Raji (cell line): ENCODE data around the gene CADM4.

Source experiments
- POLR2A ChIP-seq: IDR thresholded peaks from 2 replicates; pipeline ENCODE4 v1.6.1; 2011; ENCODE audit warnings: low read depth, low read length, control low read depth; ENCODE audit not compliant: insufficient read depth

Gene CADM4

DNA sequence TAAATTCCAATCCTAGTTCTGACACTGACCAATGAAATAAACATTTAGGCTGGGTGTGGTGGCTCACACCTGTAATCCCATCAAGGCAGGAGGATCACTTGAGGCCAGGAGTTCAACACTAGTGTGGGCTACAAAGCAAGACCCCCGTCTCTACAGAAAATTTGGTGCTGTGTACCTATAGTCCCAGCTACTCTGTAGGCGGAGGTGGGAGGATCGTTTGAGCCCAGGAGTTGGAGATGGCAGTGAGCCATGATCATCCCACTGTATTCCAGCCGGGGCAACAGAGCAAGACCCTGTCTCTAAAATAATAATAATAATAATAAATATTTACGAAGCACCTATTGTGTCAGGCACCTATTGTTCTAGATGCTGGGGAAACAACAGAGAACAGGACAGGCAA is 50.4 kb downstream of the CADM4 start:
- TF ChIP-seq POLR2A, result no peak

DNA sequence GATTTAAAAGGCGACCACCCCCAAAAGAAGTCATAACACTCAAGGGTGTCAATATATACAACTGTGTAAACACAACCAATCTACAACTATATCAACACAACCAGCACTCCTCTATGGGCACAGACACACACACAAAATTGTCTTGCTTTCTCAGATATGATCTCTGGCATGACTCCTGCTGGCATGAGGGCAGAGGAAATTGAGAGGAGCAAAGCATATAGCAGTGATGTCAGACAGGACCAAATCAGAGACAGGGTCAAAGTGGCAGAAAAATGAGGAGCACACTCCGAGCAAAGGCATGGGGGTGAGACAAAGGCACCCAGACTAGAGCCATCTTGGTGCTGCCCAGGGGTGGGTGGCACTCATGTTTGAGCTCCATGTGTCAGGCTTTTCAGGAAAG is 53.3 kb downstream of the CADM4 start:
- no peak for TF ChIP-seq POLR2A

DNA sequence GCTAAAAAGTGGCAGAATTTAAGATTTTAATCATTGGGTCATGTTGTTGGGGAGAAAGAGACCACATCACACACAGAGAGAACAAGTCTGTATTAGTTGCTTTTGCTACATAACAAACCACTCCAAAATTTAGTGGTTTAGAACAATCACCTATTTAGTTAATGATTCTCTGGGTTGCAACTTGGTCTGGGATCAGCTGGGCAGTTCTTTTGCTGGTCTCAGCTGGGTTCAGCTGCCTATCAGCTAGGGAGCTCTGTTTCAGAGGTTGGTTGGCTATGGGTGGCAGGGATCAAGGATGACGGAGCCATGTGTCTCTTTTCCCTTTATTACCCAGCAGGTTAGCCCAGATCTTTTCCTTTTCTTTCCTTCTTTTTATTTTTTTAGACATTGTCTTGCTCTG is 55.2 kb downstream of the CADM4 start:
- no peak for TF ChIP-seq POLR2A

DNA sequence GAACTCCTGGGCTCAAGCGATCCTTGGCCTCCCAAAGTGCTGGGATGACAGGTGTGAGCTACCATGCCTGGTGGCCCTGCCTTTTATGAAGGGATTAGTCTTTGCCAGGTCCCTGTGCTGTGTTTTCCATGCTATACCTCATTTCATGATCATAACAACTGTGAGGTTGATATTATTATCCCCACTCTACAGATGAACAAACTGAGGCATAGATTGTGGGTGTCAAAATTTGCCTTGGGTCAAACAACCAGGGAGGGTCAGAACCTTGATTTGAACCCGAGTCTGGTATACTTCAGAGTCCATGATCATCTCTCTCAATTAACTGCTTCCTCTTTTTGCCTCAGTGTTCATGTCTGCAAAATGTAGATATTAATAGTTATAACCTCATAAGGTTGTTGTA is 57.2 kb downstream of the CADM4 start:
- TF ChIP-seq POLR2A, result no peak

DNA sequence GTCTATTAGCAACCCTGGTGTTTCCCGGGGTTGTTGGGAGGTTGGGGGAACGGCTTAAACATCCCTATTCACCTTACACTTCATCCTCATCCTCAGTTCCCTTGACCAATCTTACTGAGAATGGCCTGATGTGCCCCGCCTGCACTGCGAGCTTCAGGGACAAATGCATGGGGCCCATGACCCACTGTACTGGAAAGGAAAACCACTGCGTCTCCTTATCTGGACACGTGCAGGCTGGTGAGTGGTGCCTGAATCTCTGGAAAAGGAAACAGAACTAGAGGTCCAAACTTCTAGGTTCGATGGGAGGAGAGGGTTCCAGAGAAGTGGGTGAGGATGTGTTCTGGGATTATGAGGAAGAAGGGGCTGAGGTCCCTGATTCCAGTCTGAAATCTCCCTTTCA is 58.2 kb downstream of the CADM4 start:
- TF ChIP-seq POLR2A, result no peak

DNA sequence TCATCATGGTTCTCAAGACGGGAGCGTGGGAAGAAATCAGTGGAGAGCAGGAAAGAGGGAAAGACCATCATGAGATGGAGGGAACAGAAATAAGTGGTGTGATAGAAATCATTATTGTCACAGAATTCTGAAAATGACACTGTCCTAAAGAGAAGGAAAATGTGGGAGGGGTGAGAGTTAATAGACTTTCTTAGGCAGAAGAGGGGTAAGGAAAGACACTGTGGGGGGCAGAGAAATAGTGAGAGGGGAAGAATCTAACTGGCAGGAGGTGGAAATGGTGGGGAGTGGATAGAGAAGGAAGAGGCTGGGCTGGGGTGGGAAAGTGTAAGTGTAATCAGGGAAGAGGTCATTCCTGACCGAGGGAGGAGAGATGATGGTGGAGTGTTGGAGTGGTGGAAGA is 60.9 kb downstream of the CADM4 start:
- no peak for TF ChIP-seq POLR2A

DNA sequence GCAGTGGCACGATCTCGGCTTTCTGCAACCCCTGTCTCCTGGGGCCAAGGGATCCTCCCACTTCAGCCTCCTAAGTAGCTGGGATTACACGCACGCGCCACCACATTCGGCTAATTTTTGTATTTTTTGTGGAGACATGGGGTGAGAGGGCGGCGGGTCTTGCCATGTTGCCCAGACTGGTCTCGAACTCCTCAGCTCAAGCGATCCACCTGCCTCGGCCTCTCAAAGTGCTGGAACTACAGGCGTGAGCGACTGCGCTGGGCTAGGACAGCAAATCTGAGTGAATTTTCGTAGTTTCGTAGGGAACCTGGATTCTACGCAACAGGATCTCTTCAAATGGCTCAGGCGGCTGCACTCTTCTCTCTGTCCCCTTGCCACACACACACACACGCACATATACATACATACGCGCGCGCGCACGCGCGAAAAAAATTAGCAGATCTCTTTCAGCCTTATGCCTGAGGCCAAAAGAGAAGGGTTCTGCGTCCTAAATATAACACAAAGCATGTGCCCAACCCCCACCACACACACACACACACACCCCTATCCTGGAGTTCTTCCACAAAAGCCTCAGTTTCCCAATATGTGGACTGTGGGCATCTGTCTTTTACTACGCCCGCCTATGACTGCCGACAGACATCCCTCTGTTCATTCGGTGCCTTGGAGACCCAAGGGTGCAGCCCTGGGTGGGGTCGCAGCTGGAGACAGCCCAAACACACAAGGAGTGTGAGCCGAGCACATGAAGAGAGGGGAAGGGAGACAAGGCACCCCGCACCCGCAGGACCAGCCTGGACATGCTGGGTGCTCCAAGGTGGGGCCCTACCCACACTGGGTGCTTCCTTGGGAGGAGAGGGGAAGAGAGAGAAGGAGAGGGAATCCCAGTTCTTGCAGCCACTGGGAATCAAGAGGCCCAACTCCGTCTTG is 63.4 kb downstream of the CADM4 start:
- TF ChIP-seq POLR2A, result no peak

DNA sequence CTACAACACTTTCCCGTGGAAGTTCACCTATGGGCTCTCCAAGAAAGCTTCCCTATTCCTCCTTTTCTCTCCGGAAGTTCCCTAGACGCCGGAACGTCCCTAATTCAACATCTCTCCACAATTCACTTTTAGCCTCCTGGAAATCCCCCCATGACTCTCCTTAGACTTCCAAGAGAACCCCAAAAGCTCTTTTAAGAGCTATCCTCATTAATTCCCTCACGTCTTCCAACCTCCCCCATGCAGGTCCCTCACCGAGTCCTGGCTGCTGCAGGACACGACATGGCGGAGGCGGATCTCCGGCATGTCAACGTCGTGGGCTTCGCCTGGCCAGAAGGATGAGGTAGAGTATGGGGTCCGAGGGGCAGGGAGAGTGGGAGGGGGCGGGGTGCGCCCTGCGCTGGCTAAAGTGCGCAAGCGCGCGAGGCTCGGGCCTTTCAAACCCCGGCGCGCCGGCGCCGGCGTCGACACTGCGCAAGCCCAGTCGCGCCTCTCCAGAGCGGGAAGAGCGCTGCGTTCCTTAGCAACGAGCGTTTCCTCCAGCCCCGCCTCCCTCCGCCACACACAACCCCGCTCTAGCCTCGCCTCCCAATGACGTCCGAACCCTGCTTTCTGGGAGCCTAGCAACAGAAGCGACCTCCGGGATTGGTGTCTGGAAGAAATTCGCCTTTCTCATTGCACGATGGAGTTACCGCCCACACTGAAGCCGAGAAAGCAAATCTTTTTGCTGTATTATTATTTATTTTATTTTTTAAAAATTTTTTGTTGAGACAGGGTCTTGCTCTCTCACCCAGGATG is 64.3 kb downstream of the CADM4 start, which contains the start of the genes PINLYP and XRCC1:
Gene PINLYP (plus strand): TSS at position 646 of the 795 bp plus-strand sequence. CDS start 1,391 bp downstream, outside the sequence.
Gene XRCC1 (minus strand): TSS at position 372 of the 795 bp plus-strand sequence. CDS start 69 bp downstream, at position 303.
- TF ChIP-seq POLR2A, result peak; percentile 67

DNA sequence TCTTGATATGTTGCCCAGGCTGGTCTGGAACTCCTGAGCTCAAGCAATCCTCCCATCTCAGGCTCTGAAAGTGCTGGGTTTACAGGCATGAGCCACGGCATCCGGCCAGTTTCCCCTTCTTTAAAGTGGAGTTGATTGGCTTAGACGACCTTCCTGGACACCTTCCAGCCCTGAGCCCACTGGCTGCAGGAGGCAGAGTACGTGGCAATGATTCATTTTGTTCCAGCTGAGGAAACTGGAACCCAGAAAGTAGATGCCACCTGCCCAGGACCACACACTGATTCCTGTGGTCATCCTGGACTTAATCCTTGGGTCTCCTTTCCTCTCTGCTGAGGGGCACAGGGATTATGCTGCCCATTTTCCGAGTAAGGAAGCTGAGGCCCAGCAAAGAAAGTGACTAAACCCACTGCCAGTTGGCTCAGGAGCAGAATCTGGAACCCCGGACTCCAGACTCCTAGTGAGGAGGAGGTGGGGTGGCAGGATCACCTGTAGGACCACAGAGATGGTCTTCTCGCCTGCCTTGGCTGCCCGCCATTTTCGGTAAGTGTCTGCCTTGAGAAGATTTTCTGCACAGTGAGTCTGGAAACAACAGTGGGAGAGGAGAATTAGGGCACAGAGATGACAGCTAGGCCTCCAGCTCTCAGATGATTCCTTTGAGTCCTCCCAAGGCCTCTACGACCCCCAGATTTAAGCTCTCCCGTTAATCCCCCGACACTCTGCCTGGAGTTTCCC is 65.1 kb downstream of the CADM4 start:
- TF ChIP-seq POLR2A, result no peak
